ENCODE measurements around the gene VMP1.
"Not testable (repeated sequence)": the region's sequence is repeated elsewhere in the genome, so short reads cannot be mapped to it uniquely, and the experiment has no call there.

Gene VMP1

DNA sequence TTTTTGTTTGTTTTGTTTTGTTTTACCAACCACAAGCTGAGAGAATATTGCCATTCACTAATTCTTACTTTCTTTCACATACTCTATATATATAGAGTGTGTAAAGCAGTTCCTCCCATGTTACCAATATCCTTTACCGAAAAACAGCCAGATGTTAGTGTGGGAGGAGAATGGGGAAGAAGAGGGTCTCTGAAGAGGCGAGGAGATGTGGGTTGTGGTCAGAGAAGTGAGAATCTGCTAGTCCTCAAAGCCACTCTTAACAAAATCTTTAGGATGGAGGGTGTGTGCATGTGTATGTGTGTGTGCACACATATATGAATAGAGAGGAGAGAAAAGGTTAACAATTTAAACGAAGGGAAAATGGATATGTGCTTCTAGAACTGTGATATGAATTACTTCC, 104.7 kb downstream of the VMP1 start:
- no peak for DNase-seq (ENCODE audit: low spot score)

DNA sequence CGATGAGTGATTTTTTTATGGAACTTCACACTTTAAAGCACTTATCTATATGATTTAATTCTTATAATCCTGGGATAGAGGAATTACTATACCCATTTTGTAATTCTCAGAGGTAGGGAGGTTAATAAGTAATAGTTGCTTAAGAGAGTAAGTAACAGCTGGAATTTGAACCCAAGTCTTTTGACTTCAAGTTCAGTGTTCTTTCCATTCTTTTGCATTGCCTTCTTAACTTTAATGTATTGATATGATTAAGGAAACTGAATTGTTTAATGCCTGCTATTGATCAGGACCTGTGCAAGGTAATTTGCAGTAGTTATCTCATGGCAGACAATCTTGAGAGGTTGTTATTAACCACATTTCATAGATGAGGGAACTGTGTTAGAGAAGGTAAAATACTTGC, 106.8 kb downstream of the VMP1 start:
- DNase-seq (ENCODE audit: low spot score) = no peak

DNA sequence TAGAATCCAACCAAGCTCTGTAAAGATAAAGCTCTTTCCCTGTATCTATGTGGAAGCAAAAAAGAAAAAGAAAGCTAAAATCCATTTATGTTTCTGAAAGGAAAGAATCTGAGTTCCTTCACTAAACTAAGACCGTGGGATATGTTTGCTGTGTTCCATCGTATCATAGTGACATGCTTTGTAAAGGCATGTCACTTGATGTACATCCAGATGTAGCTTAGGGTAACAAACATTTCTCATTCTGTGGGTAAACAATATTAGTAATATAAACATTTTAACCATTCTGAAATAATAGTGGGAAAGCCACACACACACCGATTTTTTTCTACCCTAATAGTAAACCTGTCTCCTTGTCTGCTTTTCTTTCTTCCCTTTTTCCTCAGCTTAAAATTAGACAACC, 107.2 kb downstream of the VMP1 start:
- no peak for DNase-seq (ENCODE audit: low spot score)

DNA sequence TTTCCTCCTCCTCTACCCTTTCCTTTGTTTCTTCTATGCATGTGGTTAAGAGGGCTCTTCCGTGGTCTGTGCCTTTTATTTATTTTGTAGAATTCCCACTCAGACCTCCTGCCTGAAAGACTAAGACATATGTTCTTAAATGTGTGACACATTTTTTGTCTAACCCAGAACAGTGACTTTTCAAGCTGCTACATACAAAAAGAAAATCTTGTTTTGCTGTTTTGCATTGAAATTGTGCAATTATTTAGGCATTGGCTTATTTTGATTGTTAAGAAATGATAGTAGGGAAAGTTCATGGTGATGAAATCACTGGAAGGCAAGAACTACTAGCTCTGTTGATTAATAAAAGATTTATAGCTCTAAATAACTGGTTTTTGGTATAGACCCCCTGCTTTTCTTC, 108.5 kb downstream of the VMP1 start:
- DNase-seq (ENCODE audit: low spot score) = no peak

DNA sequence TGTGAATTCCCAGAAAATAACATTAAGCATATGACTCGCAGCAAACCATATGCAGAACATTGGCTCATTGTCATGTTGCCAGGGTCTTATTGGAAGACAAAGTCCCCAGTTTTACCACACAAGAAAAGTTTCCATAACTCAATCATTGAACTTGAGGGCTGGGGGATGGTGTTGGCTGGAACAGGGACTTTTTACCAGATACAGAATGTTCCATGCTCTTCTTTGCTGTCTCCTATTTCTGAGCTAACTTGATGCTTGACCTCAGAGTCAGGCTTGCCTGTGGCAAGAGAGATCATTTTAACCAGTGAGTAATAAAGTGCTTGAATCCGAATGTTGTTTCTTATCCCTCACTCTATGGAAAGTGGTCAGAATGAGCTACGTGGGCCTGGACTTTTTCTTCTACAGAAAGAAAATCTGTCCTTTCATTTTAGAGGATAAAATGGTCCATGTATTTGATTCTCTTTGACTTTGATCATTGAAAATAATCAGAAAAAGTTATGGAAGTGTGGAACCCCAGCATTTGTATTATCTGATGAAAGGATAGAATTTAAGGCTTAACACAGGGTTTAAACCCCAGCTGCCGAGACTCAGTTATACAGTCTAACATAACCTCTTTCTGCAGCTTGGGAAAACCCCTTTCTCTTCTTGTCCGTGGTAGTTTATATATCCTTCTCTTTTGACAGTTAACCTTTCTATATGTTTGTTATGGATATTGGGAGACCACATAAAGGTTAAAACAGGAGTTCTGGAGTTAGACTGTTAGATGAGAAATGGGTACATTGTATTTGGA, 118.3 kb downstream of the VMP1 start:
- no peak for DNase-seq (ENCODE audit: low spot score)

DNA sequence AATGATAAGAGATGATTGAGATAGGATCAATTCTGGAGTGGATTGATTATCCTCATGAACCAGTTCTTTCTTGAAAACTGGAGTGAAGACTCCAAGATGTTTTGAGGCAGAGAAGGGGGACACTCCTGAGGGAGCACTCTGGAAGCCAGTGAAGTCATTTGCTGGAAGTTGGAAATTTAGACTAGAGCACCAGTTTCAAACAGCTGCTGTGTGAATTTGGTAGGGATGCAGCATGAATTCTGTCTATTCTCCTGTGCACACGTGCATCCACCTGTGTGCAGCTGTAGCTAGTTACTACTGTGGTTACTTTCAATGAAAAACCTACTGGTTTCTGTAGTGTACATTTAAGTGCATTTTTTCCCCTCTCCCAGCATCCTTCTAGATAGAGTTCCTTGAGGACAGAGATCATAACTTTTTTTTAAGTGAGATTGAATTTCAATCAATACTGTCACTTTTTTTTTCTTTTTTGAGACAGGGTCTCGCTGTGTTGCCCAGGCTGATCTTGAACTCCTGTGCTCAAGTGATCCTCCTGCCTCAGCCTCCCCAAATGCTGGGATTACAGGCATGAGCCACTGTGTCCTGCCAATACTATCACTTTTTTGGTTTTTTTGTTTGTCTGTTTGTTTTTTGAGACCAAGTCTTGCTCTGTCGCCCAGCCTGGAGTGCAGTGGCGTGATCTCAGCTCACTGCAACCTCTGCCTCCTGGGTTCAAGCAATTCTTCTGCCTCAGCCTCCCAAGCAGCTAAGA, 119.4 kb downstream of the VMP1 start:
- DNase-seq (ENCODE audit: low spot score) = no peak

DNA sequence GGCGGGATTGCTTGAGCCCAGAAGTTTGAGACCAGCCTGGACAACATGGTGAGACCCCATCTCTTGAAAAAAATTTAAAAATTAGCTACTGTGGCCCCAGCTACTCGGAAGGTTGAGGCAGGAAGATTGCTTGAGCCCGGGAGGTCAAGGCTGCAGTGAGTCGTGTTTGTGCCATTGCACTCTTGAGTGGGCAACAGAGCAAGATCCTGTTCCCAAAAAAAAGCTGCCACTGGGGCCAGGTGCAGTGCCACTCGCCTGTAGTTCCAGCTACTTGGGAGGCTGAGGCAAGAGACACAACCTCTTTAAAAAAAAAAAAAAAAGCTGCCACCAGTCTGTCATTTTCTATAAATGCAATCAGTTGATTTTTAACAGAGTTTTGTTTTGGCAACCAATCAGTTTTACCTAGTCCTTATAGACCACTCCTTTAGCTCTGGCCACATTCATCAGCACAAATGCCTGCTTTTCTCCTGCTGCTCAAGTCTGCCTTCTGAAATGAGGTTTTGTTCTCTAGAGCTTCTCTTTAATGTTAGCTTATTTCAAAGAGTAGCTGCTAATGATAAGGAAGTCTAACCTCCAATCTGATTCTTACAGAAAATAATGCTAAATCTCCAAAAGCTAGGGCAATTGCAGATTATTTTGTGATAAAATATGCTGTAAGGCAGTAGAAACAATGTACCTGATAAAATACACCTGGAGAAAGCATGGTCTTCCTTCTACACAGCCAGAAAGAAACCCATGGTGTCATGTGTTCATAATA, 120.4 kb downstream of the VMP1 start:
- no peak for DNase-seq (ENCODE audit: low spot score)

DNA sequence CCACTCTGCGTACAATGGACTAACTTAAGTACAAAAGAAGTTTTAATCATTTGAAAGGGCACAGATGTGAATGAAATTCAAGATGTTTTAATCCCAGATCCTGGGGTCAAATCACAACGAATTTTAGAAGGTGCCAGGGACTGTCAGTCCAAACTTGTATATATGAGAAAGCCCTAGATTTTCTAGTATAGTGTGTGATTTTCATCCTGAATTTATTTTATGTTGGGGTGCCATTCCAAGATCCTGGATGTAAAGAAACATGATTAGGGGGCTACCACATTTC, 121.0 kb downstream of the VMP1 start:
- DNase-seq (ENCODE audit: low spot score) = no peak

DNA sequence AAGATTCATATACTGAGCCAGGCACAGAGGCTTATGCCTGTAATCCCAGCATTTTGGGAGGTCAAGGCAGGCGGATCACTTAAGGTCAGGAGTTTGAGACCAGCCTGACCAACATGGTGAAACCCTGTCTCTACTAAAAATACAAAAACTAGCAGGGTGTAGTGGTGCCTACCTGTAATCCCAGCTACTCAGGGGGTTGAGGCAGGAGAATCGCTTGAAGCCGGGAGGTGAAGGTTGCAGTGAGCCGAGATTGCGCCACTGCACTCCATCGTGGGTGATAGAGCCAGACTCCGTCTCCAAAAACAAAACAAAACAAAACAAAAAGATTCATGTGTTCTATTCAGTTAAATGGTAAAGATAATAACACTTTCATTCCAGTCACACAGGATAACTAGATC, 121.4 kb downstream of the VMP1 start:
- DNase-seq (ENCODE audit: low spot score) = not testable (repeated sequence)

DNA sequence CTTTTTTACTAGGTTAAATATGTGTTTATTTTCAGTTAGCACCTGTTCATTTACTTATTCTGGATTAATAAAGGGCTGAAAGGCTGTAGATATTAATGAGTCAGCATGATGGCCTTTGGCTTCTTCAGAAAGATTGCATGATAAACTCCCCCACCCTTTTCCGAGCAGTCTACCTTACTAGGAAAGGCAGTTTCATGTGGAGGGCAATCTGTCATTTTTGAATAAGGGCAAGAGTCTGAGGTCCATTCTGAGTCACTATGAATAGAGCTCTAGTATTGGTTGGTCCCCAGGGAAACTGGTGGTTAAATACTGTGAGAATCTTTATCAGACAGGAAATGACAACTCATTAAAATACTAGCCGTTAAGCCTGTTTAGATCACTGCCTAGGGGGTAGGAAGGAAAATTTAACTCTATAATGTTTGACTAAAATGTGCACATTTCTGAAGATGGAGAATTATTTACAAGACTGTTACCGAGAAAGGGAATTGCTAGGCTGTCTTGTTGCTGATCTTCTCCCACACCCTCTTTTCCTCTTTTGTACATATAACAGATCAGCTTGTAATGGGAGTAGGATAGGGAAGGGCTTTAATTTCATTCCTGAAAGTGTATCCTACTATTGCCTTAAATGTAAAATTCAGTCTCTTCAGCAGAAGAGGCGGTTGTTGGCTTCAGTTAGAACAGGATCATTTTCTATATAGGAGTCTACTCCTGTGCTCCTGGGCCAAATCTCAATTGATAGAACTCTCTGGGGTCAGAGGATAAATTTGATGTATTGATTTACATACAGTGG, 122.0 kb downstream of the VMP1 start:
- peak; percentile 72 for DNase-seq (ENCODE audit: low spot score)

DNA sequence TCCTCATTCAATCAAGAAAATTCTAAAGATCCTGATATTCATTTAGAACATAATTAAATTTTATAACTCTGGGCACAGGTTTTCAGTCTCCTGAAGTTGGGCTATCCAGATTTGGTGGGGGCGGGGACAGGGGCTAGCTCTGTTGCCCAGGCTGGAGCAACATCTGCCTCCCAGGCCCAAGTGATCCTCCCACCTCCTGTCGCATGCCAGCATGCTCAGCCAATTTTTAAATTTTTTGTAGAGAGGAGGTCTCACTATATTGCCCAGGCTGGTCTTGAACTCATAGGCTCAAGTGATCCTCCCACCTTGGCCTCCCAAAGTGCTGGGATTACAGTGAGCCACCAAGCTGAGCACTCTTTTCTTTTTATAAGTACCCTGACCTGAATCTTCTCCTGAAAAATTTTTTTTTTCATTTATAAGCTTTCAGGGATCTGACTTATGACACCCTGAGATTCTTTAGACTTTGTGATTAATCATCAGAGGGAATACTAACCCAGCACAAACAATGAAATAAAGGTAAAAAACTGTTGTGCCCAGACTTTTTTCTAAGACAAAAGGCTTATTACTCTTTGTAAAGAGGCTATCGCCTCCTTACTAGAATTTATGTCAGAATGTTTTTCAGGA, 122.7 kb downstream of the VMP1 start:
- DNase-seq (ENCODE audit: low spot score) = no peak

DNA sequence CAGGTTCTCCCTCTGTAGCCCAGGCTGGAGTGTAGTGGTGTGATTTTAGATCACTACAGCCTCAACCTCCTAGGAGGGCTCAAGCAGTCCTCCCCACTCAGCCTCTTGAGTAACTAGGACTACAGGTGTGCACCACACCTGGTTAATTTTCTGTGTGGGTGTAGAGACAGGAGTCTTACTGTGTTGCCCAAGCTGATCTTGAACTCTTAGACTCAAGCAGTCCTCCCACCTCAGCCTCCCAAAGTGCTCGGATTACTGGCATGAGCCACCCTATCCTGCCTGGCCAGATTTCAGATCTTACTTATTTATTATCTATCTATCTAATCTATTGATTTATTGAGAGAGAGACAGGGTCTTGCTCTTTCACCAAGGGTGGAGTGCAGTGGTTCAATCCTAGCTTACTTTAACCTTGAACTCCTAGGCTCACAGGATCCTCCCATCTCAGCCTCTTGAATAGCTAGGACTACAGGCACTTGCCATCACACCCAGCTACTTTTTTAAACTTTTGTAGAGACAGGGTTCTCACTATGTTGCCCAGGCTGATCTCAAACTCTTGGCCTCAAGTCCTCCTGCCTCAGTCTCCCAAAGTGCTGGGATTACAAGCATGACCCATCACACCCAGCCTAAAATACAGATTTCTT, 123.5 kb downstream of the VMP1 start:
- DNase-seq (ENCODE audit: low spot score) = no peak

DNA sequence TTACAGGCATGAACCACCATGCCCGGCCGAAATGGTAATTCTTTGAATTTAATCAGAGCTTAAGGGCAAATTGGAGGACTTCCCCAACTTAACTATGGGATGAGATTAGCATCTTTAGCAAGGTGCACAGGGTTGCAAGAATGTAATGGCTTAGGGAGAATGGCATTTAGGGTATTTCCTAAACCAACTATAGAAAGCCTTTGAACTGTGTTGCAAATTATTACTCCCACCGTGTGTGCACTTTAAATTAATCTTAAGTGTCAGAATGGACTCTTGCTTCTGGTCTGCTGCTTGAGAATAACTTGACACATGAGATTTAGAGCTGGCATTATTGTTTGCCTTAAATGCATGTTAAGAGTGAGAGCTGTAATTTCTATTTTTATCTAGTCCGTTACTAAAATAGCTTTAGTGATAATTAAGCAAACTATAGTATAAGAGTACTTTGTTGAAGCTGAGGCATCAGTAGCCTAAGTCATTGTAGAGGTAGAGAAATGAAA, 125.5 kb downstream of the VMP1 start:
- no peak for DNase-seq (ENCODE audit: low spot score)

DNA sequence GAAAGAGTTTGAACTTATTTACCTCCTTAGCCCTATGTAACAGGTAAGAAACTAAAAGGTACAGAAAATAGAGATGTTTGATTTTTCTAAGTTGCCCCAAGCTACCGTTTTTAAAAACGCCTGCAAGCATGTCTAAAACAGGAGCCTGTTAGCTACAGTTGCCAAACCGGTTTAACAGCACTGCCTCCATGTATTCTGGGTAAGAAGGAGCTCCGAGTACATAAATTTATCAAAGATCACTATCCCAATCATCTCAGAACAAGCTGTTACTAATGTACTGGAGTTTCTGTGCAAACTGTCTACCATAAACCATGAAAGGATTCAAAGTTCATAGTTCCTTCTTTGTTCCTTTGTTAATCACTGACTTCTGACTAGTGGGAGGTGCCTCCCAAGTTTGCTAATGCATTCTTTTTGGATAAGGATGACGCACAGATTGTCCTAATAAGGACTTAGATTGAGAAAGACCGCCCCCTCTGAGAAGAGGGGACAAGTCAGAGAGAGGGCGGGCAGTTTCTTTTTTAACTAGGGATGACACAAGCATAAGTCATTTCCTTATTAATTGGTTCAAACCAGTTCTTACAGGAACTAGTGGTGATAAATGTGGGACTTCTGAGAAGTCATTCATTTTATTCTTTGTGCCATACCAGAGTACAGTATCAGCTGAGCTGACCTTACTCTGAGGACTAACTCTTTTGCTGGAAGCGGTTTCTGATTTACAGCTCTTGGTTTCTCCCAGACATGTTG, 130.0 kb downstream of the VMP1 start:
- peak; percentile 91 for DNase-seq (ENCODE audit: low spot score)

DNA sequence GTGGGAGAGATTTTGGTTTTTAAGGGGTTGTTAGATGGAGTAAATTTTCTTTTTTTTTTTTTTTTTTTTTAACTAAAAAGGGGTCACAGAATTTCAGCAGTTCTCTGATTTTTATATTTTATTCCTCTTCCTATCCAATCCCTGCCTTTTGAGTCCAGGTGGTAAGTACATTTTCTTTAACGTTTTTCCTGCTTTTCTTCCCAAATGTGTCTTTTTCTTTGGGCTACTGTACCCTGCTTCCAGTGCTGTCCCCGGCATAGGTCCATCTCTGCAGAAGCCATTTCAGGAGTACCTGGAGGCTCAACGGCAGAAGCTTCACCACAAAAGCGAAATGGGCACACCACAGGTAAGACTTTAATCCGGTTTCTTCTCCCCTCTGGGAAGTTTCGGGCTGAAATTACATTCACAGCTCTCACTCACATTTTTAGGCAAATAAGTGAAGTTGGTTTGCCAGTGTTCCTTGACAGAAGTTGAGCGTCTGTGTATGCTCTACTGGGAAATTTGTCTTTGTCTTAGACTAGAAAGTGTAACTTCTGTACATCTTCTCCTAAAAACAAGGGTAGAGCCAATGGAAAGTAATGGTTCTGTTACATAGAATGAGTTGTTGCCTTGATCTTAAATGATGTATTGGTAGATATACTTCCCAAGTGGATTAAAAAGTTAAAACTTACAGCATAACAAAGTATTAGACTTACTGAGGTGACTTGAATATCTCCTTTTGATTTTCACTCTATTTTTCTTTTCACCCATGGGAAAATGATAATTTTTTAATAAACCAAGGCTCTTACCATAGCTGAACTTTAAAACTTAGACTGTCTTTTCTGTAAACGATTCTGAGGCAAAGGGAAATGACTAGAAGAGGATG, 130.8 kb downstream of the VMP1 start:
- peak; percentile 42 for DNase-seq (ENCODE audit: low spot score)

DNA sequence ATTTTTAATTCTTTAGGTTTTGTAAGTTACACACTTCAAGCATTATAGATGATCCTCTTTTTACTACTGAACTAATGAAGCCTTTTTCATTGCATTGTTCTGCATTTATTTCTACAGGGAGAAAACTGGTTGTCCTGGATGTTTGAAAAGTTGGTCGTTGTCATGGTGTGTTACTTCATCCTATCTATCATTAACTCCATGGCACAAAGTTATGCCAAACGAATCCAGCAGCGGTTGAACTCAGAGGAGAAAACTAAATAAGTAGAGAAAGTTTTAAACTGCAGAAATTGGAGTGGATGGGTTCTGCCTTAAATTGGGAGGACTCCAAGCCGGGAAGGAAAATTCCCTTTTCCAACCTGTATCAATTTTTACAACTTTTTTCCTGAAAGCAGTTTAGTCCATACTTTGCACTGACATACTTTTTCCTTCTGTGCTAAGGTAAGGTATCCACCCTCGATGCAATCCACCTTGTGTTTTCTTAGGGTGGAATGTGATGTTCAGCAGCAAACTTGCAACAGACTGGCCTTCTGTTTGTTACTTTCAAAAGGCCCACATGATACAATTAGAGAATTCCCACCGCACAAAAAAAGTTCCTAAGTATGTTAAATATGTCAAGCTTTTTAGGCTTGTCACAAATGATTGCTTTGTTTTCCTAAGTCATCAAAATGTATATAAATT, 132.3 kb downstream of the VMP1 start:
- DNase-seq (ENCODE audit: low spot score) = peak; percentile 16

DNA sequence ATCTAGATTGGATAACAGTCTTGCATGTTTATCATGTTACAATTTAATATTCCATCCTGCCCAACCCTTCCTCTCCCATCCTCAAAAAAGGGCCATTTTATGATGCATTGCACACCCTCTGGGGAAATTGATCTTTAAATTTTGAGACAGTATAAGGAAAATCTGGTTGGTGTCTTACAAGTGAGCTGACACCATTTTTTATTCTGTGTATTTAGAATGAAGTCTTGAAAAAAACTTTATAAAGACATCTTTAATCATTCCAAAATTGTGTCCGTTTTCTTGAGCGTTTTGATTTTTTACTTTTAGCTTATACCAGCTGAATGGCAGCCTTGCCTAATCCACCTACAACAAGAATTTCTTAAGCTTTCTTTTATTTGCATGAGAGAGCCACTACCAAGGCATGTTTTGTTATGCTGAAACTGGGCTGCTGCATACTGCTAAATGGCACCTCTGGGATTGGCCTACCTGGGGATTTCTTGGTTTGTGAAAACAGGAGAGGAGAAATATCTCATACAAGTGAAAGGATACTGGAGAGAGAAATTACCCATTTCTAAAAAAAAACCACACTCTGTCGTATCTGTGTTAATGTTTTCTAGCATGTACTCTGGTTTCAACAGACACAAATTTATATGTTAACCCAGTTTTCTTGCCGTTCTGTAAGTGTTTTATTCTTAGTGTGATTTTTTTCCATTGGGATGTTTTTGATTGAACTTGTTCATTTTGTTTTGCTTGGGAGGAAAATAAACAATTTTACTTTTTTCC, 133.1 kb downstream of the VMP1 start:
- DNase-seq (ENCODE audit: low spot score) = peak; percentile 34
